T-helper 22 cell (primary cell): ENCODE results near the gene ANKRD6.

ENCODE experiments used
- DNase-seq: peaks from one replicate; pipeline ENCODE4 v3.0.0-alpha.2; 2020; ENCODE audit warnings: low read depth

ANKRD6 gene

GRCh38 chr6:89413006-89413400, 19.9 kb upstream of the ANKRD6 start:
- no peak for DNase-seq

GRCh38 chr6:89414215-89414614, 18.7 kb upstream of the ANKRD6 start:
- no peak for DNase-seq

GRCh38 chr6:89415185-89415584, 17.8 kb upstream of the ANKRD6 start:
- DNase-seq, result no peak

GRCh38 chr6:89416796-89417195, 16.2 kb upstream of the ANKRD6 start:
- no peak for DNase-seq

- no peak for DNase-seq
Measured at GRCh38 chr6:89430201-89430962, 2.6 kb upstream of the ANKRD6 start.

- DNase-seq, result no peak
Measured at GRCh38 chr6:89433252-89434149, 549 bp downstream of the ANKRD6 start.

- DNase-seq, result no peak
Measured at GRCh38 chr6:89434150-89434499, 1.2 kb downstream of the ANKRD6 start.

GRCh38 chr6:89434954-89435353, 2.0 kb downstream of the ANKRD6 start:
- no peak for DNase-seq

- DNase-seq, result no peak
Measured at GRCh38 chr6:89436226-89436625, 3.3 kb downstream of the ANKRD6 start.

- DNase-seq, result no peak
Measured at GRCh38 chr6:89438248-89438647, 5.3 kb downstream of the ANKRD6 start.

GRCh38 chr6:89439014-89439413, 6.1 kb downstream of the ANKRD6 start:
- no peak for DNase-seq

GRCh38 chr6:89440200-89440599, 7.2 kb downstream of the ANKRD6 start:
- no peak for DNase-seq

GRCh38 chr6:89443658-89444057, 10.7 kb downstream of the ANKRD6 start:
- no peak for DNase-seq

- DNase-seq, result no peak
Measured at GRCh38 chr6:89449193-89449592, 16.2 kb downstream of the ANKRD6 start.

GRCh38 chr6:89452281-89452680, 19.3 kb downstream of the ANKRD6 start:
- no peak for DNase-seq

- DNase-seq, result no peak
Measured at GRCh38 chr6:89454300-89454699, 21.3 kb downstream of the ANKRD6 start.

- DNase-seq, result no peak
Measured at GRCh38 chr6:89458704-89459103, 25.8 kb downstream of the ANKRD6 start.

- no peak for DNase-seq
Measured at GRCh38 chr6:89459501-89459900, 26.5 kb downstream of the ANKRD6 start.

GRCh38 chr6:89460713-89461112, 27.8 kb downstream of the ANKRD6 start:
- no peak for DNase-seq

GRCh38 chr6:89462503-89462902, 29.6 kb downstream of the ANKRD6 start:
- no peak for DNase-seq

- DNase-seq, result no peak
Measured at GRCh38 chr6:89464295-89464694, 31.3 kb downstream of the ANKRD6 start.

GRCh38 chr6:89467437-89467836, 34.5 kb downstream of the ANKRD6 start:
- no peak for DNase-seq

GRCh38 chr6:89468998-89469397, 36.0 kb downstream of the ANKRD6 start:
- DNase-seq, result no peak
